ENCODE measurements around the gene ENSA. TPM values are rescaled to one million over a fixed set of nuclear protein-coding genes. Genes with fewer than 3 reads are reported as not detected.
A peak's percentile ranks its signal among the peaks of the same experiment; 100 is the strongest.
"Not testable (repeated sequence)": the region's sequence is repeated elsewhere in the genome, so short reads cannot be mapped to it uniquely, and the experiment has no call there.

ENSA gene
- total RNA-seq, 1 donor: 66.6 TPM

- no peak for TF ChIP-seq CTCF (IDR thresholded peaks at IDR 0.05; ENCODE audit: extremely low read depth, low read depth, low read length)
- H4K20me1 ChIP-seq (ENCODE audit: insufficient read depth, low read length): peaks cover 64% of the 10 kb centered on the region
- peaks cover 72% of the 10 kb centered on the region for H3K36me3 ChIP-seq (ENCODE audit: insufficient read depth, low read length)
- H2AFZ ChIP-seq (ENCODE audit: low read length): no peak overlapping the region
- peak overlapping the region; percentile 98 for H3K27ac ChIP-seq (ENCODE audit: low read depth, low read length)
- peaks cover 83% of the 10 kb centered on the region for H3K79me2 ChIP-seq (ENCODE audit: insufficient read depth, low read length)
- no peaks in the 10 kb centered on the region for H3K27me3 ChIP-seq (ENCODE audit: insufficient read depth, low read length)
- H3K4me1 ChIP-seq (ENCODE audit: insufficient read depth, low read length): peaks cover 46% of the 10 kb centered on the region
- DNase-seq (ENCODE audit: insufficient read length, low spot score, missing footprints): peak; percentile 37
- H3K4me2 ChIP-seq (ENCODE audit: insufficient read depth, low read length): peak overlapping the region; percentile 96
- H3K4me3 ChIP-seq (ENCODE audit: insufficient read depth, low read length): peak overlapping the region; percentile 99
- H3K9me3 ChIP-seq (ENCODE audit: low read depth, low read length): no peaks in the 10 kb centered on the region
These were observed 53.7 kb downstream of the ENSA start for GRCh38 chr1:150575518-150576366.

DNA sequence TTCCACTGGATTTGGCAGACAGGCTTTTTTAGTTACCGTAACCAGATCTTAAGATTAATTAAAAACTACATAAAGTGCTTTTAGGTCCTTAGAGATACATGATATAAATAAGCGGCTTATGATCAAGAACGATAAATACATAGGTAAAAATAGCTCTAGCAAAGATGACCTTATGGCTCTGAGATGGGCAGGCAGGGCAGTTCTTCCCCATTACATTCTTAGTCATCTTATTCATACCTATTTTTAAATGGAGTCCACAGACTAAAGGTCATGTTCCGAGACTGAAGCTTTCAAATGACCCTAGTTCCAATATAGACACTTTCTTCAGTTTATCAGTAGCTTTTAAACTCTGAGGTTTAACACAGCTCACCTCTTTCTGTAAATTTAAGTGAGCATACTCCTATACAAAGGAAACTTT is 54.3 kb downstream of the ENSA start:
- peaks cover 47% of the 10 kb centered on the region for H3K4me1 ChIP-seq (ENCODE audit: insufficient read depth, low read length)
- H3K9me3 ChIP-seq (ENCODE audit: low read depth, low read length): no peaks in the 10 kb centered on the region
- no peaks in the 10 kb centered on the region for H3K27me3 ChIP-seq (ENCODE audit: insufficient read depth, low read length)
- peaks cover 77% of the 10 kb centered on the region for H3K79me2 ChIP-seq (ENCODE audit: insufficient read depth, low read length)
- TF ChIP-seq CTCF (IDR thresholded peaks at IDR 0.05; ENCODE audit: extremely low read depth, low read depth, low read length): no peak
- H3K36me3 ChIP-seq (ENCODE audit: insufficient read depth, low read length): peaks cover 72% of the 10 kb centered on the region
- peaks cover 64% of the 10 kb centered on the region for H4K20me1 ChIP-seq (ENCODE audit: insufficient read depth, low read length)
- H3K4me3 ChIP-seq (ENCODE audit: insufficient read depth, low read length): peak overlapping the region; percentile 99
- H3K4me2 ChIP-seq (ENCODE audit: insufficient read depth, low read length): peak overlapping the region; percentile 96
- H2AFZ ChIP-seq (ENCODE audit: low read length): no peak overlapping the region
- H3K27ac ChIP-seq (ENCODE audit: low read depth, low read length): peak overlapping the region; percentile 98
- no peak for DNase-seq (ENCODE audit: insufficient read length, low spot score, missing footprints)

GRCh38 chr1:150574260-150575071 is 54.9 kb downstream of the ENSA start:
- TF ChIP-seq CTCF (IDR thresholded peaks at IDR 0.05; ENCODE audit: extremely low read depth, low read depth, low read length): no peak
- Histone ChIP-seq H3K27me3 (ENCODE audit: insufficient read depth, low read length) (no peaks in the 10 kb centered on the region), H2AFZ (ENCODE audit: low read length) (no peak overlapping the region), H3K4me3 (ENCODE audit: insufficient read depth, low read length) (peak overlapping the region; percentile 99), H3K79me2 (ENCODE audit: insufficient read depth, low read length) (peaks cover 77% of the 10 kb centered on the region), H3K4me1 (ENCODE audit: insufficient read depth, low read length) (peaks cover 50% of the 10 kb centered on the region), H3K4me2 (ENCODE audit: insufficient read depth, low read length) (peak overlapping the region; percentile 96), H4K20me1 (ENCODE audit: insufficient read depth, low read length) (peaks cover 64% of the 10 kb centered on the region), H3K9me3 (ENCODE audit: low read depth, low read length) (no peaks in the 10 kb centered on the region), H3K36me3 (ENCODE audit: insufficient read depth, low read length) (peaks cover 72% of the 10 kb centered on the region), H3K27ac (ENCODE audit: low read depth, low read length) (peak overlapping the region; percentile 98)
- DNase-seq (ENCODE audit: insufficient read length, low spot score, missing footprints): no peak

- not testable (repeated sequence) for H3K27me3 ChIP-seq (ENCODE audit: insufficient read depth, low read length); DNase-seq (ENCODE audit: insufficient read length, low spot score, missing footprints); H3K4me3 ChIP-seq (ENCODE audit: insufficient read depth, low read length); H3K9me3 ChIP-seq (ENCODE audit: low read depth, low read length); H2AFZ ChIP-seq (ENCODE audit: low read length)
- peaks cover 59% of the 10 kb centered on the region for H4K20me1 ChIP-seq (ENCODE audit: insufficient read depth, low read length)
- peak overlapping the region; percentile 6 for H3K27ac ChIP-seq (ENCODE audit: low read depth, low read length)
- peak overlapping the region; percentile 10 for H3K4me2 ChIP-seq (ENCODE audit: insufficient read depth, low read length)
- H3K36me3 ChIP-seq (ENCODE audit: insufficient read depth, low read length): peaks cover 70% of the 10 kb centered on the region
- peaks cover 70% of the 10 kb centered on the region for H3K79me2 ChIP-seq (ENCODE audit: insufficient read depth, low read length)
- peaks cover 57% of the 10 kb centered on the region for H3K4me1 ChIP-seq (ENCODE audit: insufficient read depth, low read length)
These were observed 55.8 kb downstream of the ENSA start for GRCh38 chr1:150573648-150574071.
